OCI-LY3 (cell line): ENCODE measurements around the gene MAPKAP1.

Experiments used
- EZH2phosphoT487 ChIP-seq: fragments of 200-600 bp; shearing (Covaris generic); IDR thresholded peaks from 2 replicates; pipeline ENCODE4 v1.6.1; 2018; ENCODE audit warnings: antibody characterized with exemption, mixed run types, low read depth
- TF ChIP-seq, protein P1 (sequence below): fragments of 200-600, 300-600 bp; sonication (generic); IDR thresholded peaks from 2 replicates; pipeline ENCODE4 v1.5.1; 2014; ENCODE audit warnings: antibody characterized with exemption, low read length, low read depth

GRCh38 chr9:125425170-125425897, 281.7 kb downstream of the MAPKAP1 start:
- TF ChIP-seq, protein P1, sequence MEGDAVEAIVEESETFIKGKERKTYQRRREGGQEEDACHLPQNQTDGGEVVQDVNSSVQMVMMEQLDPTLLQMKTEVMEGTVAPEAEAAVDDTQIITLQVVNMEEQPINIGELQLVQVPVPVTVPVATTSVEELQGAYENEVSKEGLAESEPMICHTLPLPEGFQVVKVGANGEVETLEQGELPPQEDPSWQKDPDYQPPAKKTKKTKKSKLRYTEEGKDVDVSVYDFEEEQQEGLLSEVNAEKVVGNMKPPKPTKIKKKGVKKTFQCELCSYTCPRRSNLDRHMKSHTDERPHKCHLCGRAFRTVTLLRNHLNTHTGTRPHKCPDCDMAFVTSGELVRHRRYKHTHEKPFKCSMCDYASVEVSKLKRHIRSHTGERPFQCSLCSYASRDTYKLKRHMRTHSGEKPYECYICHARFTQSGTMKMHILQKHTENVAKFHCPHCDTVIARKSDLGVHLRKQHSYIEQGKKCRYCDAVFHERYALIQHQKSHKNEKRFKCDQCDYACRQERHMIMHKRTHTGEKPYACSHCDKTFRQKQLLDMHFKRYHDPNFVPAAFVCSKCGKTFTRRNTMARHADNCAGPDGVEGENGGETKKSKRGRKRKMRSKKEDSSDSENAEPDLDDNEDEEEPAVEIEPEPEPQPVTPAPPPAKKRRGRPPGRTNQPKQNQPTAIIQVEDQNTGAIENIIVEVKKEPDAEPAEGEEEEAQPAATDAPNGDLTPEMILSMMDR, result no peak
- no peak for TF ChIP-seq EZH2phosphoT487
